A673 (cell line): Measurements from ENCODE around the gene MTMR8. TPM values are rescaled to one million over a fixed set of nuclear protein-coding genes. Genes with fewer than 3 reads are reported as not detected.
"Not testable (repeated sequence)": the region's sequence is repeated elsewhere in the genome, so short reads cannot be mapped to it uniquely, and the experiment has no call there.

Experiments used
- BruUV-seq: library from RNA; stranded (reverse); fragments of 400-500 nt; replicated peaks from 2 replicates; lab custom pipeline; 2021; lab: Mats Ljungman, UMichigan
- CTCF ChIA-PET: fragments of 300-600 bp; sonication (Branson Sonifier 250); formaldehyde crosslinking; loops from one replicate; lab custom pipeline; 2022; ENCODE audit warnings: antibody characterized with exemption; lab: Charles Lee
- POLR2A ChIA-PET: fragments of 300-600 bp; sonication (Branson Sonifier 250); formaldehyde crosslinking; loops from one replicate; lab custom pipeline; 2022; ENCODE audit warnings: antibody characterized with exemption; ENCODE audit not compliant: low non-redundant PET; lab: Charles Lee
- DNase-seq: peaks from one replicate; pipeline ENCODE4 v3.0.0-alpha.2; 2015; ENCODE audit warnings: low spot score
- H3K27ac ChIP-seq: fragments of 200-600 bp; sonication (generic); 2 replicates; pipeline ENCODE4 v1.5.1; 2016; ENCODE audit warnings: mixed run types, low read depth, mild to moderate bottlenecking, mixed read lengths, antibody characterized with exemption, low read length; ENCODE audit not compliant: poor library complexity, severe bottlenecking
- H3K27me3 ChIP-seq: fragments of 200-600 bp; sonication (generic); replicated peaks from 2 replicates; pipeline ENCODE4 v1.6.1; 2017; ENCODE audit warnings: mixed run types, low read depth, mild to moderate bottlenecking, mixed read lengths, antibody characterized with exemption, low read length; ENCODE audit not compliant: insufficient read depth, poor library complexity
- H3K36me3 ChIP-seq: fragments of 200-600 bp; sonication (generic); 2 replicates; pipeline ENCODE4 v1.6.1; 2016; ENCODE audit warnings: mixed run types, mild to moderate bottlenecking, mixed read lengths, antibody characterized with exemption, low read length; ENCODE audit not compliant: insufficient read depth, poor library complexity, severe bottlenecking
- H3K4me1 ChIP-seq: fragments of 200-600 bp; sonication (generic); 2 replicates; pipeline ENCODE4 v1.6.1; 2017; ENCODE audit warnings: mixed run types, mild to moderate bottlenecking, mixed read lengths, antibody characterized with exemption, low read length; ENCODE audit not compliant: insufficient read depth, poor library complexity, severe bottlenecking
- H3K4me3 ChIP-seq: fragments of 200-600 bp; sonication (generic); 2 replicates; pipeline ENCODE4 v1.5.1; 2016; ENCODE audit warnings: low read depth, mixed run types, mild to moderate bottlenecking, mixed read lengths, low read length; ENCODE audit not compliant: poor library complexity, severe bottlenecking
- H3K9me3 ChIP-seq: fragments of 200-600 bp; sonication (generic); 2 replicates; pipeline ENCODE4 v1.6.1; 2016; ENCODE audit warnings: mixed run types, low read depth, mild to moderate bottlenecking, mixed read lengths, antibody characterized with exemption, low read length; ENCODE audit not compliant: poor library complexity, severe bottlenecking
- EZH2 ChIP-seq: fragments of 200-600 bp; sonication (generic); IDR thresholded peaks from 2 replicates; pipeline ENCODE4 v1.6.1; 2017; ENCODE audit warnings: borderline replicate concordance, low read depth, mild to moderate bottlenecking, mixed read lengths, antibody characterized with exemption, low read length; ENCODE audit not compliant: poor library complexity, severe bottlenecking
- intact Hi-C: fragments of 100-400 bp; cut with micrococcal nuclease; formaldehyde crosslinking; loops from one replicate; pipeline ENCODE4 v1.10.0; 2022; ENCODE audit not compliant: unreplicated experiment
- total RNA-seq: library from RNA; stranded (reverse); gene quantifications from 2 replicates; pipeline ENCODE4 v1.2.3, GENCODE V29; 2021
- TF ChIP-seq, protein P1 (sequence below): fragments of 300-800, 200-600 bp; sonication (generic); conservative IDR thresholded peaks from 2 replicates; pipeline ENCODE4 v1.5.1; 2017; ENCODE audit warnings: low read depth, mild to moderate bottlenecking, antibody characterized with exemption, low read length, moderate library complexity, mixed read lengths

The MTMR8 gene
- total RNA-seq, 1 experiment from 2014 or later = not detected

DNA sequence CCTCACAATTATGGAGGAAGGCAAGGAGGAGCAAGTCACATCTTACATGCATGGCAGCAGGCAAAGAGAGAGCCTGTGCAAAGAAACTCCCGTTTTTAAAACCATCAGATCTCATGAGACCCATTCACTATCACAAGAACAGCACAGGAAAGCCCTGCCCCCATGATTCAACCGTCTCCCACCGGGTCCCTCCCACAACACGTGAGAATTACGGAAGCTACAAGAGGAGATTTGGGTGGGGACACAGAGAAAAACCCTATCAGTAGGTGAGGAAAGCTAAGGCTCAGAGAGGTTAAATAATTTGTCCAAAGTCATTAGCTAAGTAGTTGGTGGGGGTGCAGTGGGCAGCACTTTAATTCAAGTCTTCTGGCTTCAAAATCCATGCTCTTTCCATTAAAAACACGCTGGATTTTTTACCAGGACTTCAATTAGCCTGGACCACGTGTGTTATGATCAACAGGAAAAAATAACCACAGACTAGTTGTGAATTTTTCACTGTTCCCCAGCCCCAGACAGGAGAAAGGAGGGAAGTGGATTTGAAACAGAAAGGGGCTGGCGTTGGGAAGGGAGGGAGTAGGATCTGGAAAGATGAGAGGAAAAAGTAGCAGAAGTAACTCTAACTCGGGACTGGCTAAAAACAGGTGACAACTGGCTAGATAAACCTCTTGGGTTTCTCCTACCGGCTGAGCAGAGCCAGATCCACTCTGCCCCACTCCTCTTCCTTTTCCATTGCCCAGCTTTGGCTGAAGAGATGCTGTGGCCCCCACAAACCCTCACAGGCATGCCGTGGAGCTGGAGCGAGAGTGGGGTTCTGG, 986 bp downstream of the MTMR8 start:
- CTCF ChIA-PET = no interaction called here
- Histone ChIP-seq H3K36me3 (no peaks in the 10 kb centered on the region), H3K4me3 (no peak overlapping the region), H3K9me3 (peaks cover 28% of the 10 kb centered on the region), H3K4me1 (no peaks in the 10 kb centered on the region), H3K27ac (no peak overlapping the region), H3K27me3 (no peaks in the 10 kb centered on the region)
- intact Hi-C loops = no loop called here
- TF ChIP-seq, protein P1, sequence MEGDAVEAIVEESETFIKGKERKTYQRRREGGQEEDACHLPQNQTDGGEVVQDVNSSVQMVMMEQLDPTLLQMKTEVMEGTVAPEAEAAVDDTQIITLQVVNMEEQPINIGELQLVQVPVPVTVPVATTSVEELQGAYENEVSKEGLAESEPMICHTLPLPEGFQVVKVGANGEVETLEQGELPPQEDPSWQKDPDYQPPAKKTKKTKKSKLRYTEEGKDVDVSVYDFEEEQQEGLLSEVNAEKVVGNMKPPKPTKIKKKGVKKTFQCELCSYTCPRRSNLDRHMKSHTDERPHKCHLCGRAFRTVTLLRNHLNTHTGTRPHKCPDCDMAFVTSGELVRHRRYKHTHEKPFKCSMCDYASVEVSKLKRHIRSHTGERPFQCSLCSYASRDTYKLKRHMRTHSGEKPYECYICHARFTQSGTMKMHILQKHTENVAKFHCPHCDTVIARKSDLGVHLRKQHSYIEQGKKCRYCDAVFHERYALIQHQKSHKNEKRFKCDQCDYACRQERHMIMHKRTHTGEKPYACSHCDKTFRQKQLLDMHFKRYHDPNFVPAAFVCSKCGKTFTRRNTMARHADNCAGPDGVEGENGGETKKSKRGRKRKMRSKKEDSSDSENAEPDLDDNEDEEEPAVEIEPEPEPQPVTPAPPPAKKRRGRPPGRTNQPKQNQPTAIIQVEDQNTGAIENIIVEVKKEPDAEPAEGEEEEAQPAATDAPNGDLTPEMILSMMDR = no peak
- TF ChIP-seq EZH2 = no peak
- DNase-seq = no peak
- POLR2A ChIA-PET = no interaction called here
- BruUV-seq = no TSS peak

DNA sequence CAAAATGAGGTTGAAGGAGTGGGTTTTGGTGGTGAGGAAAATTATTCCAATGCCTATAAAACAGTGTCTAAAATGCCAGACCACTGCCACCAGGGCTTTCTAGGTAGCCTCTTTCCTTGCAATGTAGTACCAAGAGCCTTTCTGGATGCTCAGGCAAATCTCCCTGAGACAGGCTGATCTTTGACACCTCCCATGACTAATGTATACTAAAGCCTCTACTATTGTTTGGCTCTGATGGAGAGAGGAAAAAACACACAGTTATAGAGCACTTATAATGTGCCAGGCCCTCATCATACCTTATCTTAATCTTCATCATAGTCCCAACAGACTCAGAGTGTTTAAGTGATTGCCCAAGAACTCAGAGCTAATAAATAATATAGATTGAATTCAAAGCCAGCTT, 5.8 kb downstream of the MTMR8 start:
- intact Hi-C loops = no loop called here
- Histone ChIP-seq H3K9me3 (peaks cover 20% of the 10 kb centered on the region), H3K4me1 (no peaks in the 10 kb centered on the region), H3K4me3 (no peak overlapping the region), H3K27ac (no peak overlapping the region), H3K36me3 (no peaks in the 10 kb centered on the region), H3K27me3 (no peaks in the 10 kb centered on the region)
- BruUV-seq = no TSS peak
- CTCF ChIA-PET = no interaction called here
- TF ChIP-seq, protein P1 = no peak
- no peak for TF ChIP-seq EZH2
- POLR2A ChIA-PET = no interaction called here
- DNase-seq = no peak

DNA sequence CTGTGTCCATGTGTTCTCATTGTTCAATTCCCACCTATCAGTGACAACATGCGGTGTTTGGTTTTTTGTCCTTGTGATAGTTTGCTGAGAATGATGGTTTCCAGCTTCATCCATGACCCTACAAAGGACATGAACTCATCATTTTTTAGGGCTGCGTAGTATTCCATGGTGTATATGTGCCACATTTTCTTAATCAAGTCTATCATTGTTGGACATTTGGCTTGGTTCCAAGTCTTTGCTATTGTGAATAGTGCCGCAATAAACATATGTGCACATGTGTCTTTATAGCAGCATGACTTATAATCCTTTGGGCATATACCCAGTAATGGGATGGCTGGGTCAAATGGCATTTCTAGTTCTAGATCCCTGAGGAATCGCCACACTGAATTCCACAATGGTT, 14.5 kb downstream of the MTMR8 start:
- H3K27me3 ChIP-seq, POLR2A ChIA-PET, H3K4me3 ChIP-seq, H3K36me3 ChIP-seq, DNase-seq, H3K27ac ChIP-seq, BruUV-seq, H3K4me1 ChIP-seq, CTCF ChIA-PET, intact Hi-C loops: not testable (repeated sequence)
- peaks cover 28% of the 10 kb centered on the region for H3K9me3 ChIP-seq

DNA sequence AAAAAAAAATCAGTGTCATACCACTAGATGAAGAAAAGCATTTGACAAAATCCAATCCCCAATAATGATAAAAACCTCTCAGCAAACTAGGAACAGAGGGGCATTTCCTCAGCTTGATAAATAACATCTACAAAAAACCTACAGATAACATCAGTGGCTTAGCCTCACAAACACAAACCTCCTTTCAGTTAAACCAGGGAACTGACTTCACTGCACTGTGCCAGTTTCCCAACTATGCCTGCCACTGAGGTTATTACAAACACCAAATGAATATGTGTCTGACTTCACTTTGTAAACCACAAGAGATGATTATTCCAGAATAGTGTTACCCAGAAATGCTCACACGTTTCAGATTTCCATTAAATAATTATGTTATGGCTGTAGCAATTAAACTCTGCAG, 15.3 kb downstream of the MTMR8 start:
- CTCF ChIA-PET = no interaction called here
- Histone ChIP-seq H3K27me3 (no peaks in the 10 kb centered on the region), H3K9me3 (peaks cover 28% of the 10 kb centered on the region), H3K4me3 (no peak overlapping the region), H3K4me1 (no peaks in the 10 kb centered on the region), H3K36me3 (no peaks in the 10 kb centered on the region), H3K27ac (no peak overlapping the region)
- intact Hi-C loops = no loop called here
- TF ChIP-seq EZH2 = no peak
- TF ChIP-seq, protein P1 = no peak
- DNase-seq = no peak
- no TSS peak for BruUV-seq
- POLR2A ChIA-PET = no interaction called here
